CD4-positive, alpha-beta T cell treated with Interferon gamma for 1 hour (primary cell): Measurements from ENCODE around the gene ATXN1.

ENCODE experiments used
- DNase-seq: peaks from one replicate; pipeline ENCODE4 v3.0.0-alpha.2; 2020

ATXN1 gene

DNA sequence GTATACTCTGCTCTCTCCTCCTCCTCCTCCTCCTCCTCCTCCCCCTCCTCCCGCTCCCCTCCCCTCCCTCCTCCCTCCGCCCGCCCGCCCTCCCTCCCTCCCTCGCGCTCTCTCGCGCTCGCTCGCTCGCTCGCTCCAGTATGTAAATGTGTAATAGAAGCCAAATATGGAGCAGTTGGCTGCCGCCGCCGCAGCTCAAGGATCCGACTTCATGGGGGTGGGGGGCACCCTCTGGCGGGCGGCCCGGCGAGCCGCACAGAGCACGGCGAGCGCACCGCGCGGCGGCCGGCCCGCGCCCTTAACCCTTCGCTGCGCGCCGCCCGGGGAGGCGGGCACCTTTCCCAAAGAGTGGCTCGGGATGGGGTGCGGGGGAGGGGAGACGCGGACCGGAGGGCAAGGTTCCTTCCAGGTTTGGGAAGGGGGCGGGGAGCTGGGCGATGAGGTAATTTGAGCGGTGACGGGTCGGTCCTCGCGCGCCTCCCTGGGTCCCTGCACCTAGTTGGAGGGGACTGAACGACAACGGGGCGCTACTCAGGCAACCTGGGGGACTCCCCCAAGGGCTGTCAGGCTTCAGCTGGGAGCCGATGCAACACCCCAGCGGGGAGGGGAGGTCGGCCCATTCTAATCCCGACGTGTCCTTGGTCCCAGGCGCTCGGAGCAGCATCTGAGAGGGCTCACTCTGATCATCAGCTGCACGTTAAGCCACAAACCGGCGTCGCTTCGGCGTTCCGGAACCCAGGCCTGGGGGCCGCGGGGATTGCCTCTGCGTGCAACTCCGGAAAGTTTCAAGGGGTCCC, 409 bp upstream of the ATXN1 start:
- DNase-seq = peak; percentile 88

DNA sequence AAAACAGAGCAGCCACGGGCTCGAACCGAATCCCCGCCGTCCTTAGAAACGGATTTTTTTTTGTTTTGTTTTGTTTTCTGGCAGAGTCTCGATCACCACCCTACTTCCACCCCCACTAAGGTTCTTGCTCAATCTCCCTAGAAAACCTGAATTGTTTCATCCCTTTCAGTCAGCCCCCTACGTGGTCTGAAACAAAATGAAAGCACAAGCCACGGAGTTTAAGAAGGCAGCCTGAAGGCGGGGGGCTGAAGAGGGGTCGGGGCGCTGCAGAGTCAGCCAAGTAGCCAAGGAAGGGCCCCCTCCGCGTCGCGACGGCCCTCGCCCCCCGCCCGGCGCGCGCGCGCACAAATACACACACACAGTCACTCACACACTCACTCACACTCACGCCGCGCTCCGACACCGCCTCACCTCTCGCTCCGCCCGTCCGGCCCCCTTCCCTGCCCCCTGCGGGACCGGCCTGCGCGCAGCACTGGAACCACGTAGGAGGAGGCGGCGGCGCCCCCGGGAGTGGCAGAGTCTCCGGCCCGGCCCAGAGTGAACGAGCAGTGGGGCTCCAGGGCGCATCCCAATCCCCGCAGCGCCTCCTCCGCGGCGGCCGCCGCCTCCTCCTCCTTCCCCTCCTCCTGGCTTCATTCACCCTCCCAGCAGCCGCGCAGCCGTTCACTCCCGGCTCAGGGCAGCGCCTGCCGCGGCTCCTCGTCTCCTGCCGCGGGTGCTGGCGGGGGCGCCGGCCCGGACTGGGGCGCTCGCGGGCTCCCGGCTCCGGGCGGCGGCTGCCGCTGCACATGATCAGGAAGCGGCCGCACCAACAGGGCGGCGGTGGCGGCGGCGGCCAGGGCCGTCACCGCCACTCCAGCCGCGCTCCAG, 1.4 kb downstream of the ATXN1 start:
- peak; percentile 79 for DNase-seq

DNA sequence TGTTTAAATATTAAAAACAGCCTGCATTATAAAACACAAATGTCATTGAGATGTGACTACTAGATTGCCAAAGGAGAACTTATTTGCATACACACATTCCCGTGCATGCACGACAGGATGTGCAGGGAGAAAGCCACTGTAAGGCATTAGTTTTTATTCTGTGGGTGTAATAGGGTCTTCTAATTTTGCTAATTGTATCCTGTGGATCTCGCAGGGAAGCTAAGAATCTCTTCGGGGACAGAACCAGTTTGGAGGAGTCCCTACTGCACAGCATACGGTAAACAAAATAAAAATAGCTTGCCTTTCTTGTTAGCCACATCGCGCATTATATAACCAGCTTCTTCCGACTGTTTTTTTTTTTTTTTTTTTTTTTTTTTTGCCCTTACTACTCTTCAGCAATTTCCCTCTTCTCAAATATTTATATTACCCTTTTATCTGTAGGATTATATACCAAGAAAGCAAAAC, 2.0 kb downstream of the ATXN1 start:
- DNase-seq = no peak

DNA sequence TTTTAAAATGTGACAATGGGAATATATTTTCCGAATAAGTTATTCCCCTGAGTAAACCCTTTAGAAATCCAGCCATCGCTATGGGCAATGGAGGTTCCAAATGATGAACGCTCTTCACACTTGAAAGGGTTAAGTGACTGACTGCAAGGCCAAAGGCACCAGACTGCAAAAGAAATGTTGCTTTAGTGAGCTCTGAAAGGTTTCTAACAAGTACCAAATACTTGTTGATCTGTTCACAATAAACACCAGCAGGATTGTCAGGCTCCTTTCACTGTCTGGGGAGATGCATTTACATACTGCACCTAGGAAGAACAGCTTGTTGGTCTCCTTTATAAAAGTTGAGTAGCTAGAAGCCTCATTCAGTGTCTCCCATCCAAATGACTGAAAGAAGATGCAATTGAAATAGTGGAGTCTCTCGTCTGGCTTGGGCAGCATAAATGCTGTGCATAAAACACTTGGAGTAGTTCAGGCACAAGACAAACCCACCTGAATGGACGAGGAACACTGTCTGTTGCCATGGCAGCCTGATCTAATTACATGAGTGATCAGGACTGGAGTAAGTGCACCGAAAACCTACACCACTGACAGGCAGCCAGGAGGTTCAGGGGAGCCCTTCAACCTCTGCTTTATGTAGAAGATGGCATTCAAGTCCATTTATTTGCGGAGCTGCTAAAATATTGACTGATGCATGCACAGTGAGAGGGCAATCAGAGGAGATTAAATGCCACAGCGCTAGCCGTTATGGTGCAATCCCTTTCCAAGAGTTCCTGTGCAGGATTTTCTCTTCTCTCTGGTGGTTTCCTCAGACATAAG, 2.9 kb downstream of the ATXN1 start:
- peak; percentile 20 for DNase-seq

DNA sequence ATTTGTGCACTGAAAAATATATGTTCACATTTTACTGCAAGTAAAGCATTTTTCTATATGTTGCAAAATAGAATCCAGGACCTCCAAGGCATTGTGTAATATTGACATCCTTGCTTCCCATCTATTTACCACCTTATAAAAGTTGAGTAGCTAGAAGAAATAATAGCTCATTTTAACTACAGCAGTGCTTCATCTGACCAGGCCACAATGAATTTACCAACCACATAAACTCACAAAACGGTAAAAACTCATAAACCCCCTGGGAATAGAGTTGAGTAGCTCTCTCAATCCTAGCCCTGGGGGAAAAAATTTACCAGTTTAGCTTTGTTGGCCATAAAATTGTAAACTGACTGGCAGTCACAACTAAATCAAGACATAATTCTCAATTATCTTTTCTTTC, 3.9 kb downstream of the ATXN1 start:
- no peak for DNase-seq

DNA sequence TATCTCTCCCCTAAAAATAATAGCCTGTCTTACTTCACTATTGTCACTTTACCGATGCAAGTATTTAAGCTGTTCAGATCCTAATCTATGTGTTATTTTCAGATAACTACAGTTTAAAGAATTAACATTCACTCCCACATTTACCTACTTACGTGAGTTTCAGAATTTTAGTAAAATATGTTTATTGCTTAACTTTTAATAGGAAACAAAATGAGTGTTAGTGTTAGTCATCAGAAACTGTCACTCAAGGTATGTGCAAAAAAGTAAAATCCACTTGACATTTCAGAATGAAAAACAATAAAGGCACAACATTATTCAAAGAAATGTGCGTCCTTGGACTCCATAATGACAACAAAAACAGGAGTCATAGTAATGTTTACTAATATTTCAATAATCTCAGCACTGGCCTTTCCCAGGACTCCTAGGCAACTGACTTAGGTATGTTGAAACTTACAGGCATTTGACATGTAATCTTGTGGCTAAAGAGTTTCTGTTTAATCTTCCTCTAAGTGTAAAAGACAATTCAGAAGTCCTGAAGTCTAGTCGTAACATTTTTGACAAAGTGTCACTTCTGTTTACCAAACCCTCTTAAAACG, 4.5 kb downstream of the ATXN1 start:
- no peak for DNase-seq

DNA sequence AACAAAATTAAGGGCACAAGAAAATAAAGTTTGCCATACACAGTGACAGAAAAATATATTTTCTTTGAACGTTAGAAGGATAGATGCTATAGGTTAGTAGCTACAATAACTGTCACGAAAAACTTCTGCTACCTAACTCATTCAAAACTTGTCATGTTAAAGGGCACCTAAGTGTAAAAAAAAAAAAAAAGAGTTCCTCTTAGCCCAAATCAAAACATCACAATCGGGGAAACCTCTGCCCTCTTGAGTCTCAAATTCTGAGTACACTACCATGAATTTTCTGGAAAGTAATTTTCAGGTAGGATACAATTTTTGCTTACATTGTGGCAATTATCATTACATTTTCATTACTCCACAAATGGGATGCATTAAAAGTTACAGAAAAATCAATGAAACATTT, 5.7 kb downstream of the ATXN1 start:
- no peak for DNase-seq

DNA sequence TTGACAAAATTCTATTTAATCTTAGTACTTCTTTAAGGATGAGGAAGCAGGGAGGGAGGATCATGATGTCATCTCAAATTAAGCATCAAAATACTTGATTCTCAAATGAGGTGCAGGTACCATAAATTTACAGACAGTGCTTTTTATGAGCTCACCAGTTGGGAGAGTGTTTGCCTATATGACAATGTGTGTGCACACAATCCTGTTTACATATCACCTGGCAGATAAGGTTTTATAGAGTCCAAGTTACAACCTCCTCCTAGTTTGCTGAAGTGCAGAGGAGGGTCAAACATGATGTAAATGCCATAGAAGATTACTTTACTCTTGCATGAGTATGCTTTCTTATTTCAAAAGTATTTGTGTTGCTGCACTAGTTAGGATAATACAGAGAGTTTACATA, 6.4 kb downstream of the ATXN1 start:
- no peak for DNase-seq

DNA sequence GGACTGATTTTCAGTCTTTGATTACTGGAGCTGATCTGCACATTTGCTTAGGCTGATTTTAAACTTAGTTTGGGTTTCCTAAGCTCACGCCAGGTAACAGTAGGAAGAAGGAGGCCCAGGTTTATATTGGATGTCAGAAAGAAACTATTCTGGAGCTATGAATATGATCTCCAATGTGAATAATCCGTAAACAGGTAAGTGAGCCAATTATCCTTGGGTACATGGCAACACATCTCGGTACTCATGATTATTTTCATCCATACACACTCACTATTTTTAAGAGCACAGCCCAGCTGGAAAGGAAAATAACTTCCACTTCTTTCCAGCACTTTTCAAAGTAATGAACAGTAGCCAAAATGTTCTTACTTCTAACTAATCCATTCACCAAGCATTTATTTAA, 7.0 kb downstream of the ATXN1 start:
- DNase-seq = no peak

DNA sequence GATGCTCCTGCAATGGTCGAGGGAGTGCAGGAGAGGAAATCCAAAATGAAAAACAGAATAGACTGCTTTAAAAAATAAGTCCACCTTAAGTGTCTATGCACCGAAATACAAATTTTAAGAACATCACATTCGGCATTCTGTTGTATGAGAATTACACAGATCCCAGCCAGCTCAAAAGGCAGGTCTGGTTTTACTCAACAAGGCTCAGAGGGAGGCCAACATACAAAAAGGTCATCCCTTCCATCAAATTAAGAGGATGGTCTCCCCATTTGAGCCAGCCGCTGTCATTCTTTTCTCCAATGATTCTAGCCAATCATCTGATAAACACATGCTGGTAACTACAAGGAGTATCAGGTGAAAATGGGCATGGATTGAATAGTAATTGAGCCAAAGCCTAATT, 7.9 kb downstream of the ATXN1 start:
- no peak for DNase-seq

DNA sequence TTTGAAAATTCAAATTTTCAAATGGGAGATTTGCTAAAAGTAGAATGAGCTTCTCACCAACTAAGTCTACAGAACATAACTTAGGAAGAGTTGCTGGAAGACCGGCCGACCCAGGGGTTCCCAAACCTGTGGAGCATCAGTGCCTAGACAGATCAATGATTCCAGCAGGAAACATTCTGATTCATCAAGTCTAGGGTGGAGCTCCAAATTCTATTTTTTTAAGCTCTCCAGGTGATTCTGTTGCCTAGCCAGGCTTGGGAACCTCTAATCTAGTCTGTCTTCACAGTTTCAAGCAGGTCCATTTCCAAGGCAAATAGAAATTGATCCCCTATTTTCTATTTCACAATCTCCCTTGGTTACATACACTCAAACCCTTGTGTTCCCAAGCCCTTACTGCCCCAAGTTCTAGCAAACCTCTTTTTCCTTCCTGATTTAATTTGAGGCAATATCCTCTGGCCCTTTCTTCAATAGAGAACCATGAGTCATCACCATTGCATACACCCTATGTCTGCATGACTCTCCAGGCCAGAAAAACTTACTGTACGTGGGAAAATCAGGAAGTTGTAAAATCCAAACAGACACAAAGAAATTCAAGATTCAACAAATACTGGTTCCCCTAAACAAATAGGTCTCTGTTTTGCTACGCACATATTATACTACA, 8.9 kb downstream of the ATXN1 start:
- no peak for DNase-seq

DNA sequence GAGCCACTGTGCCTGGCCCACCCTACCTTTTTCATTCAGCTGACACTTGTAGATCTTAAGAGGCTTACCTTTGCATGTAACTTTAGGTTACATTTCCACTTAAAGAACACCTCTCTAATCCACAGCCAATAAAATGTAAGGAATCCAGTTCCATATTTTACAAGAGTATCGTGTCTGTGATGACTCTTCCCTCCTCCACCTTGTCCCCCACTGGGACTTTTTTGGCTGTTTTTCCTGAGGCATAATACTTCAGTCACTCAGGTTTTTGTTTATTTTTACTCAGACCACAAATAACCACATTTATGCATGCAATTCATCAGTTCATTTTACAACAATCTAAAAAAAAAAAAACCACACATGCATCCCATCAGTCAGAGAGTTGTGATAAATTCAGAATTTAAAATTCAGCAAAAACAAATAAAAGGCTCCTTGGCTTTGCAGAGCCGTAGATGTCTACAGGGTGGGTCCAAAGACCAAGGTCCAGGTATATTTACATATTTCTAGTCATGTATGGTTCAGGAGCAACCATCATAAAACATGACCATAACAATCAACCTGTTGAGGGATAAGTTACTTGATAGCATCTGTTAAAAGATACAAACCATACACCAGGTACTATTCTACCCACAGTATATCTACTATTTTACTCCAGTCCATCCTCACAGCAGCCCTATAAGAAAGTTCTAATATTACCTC, 9.9 kb downstream of the ATXN1 start:
- DNase-seq = no peak

DNA sequence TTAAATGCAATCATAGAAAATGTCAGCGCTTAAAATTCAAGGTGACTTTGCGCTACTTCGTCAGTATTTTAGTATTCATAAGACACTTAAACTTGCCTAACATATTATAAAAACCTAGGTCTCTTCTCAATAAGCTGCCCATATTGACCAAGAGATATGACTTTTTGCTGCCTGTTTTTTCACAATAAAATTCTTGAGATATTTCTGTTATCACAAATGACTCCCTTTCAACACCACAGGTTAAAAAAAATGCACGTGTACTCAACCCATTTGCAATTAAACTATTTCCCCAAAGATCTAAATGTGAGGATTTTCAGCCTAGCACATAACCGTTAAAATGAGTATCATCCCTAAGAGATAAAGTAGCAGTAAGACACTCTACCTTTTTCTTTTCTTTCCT, 10.7 kb downstream of the ATXN1 start:
- no peak for DNase-seq

DNA sequence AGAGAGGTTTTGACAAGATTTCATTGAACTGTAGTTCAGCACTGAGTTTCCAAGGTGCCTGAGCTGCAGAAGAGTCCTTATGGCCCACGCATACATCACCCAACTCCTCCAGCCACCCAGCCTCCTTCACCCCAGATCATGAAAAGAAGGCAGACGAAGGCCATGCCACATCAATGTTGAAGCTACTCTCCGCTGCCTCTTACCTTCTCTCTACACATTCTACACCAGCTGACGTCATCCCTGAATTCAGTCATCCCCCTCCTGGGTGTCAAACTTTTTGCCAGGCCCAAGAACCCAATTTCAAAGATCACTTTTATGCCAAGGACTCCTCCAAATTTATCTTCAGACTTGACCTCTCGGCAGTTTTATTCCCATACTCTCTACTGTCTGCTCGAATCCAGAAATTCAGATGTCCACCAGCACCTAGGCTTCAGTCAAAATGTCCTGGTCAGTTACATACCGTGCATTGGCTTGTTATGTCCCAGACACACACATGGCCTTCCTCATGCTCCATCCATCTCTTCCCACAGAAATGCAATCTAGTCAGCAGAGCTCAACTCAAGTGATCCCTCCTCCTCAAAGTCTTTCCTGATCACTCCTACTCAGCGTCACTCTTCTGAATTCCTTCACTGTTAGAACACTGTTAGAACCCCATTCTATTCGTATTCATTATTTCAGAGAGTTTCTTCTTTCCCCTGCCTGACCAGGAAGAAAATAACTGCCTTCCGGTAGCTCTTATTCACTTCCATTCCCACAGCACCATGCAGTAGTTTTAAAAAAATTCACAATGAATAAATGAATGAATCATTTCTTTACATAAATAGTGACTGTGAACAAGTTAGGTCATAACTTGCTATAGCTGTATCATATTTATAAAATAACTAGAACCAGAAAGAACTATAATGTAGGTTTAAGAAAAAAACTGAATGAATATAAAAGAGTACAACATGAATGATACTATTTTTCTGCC, 11.5 kb downstream of the ATXN1 start:
- DNase-seq = no peak

DNA sequence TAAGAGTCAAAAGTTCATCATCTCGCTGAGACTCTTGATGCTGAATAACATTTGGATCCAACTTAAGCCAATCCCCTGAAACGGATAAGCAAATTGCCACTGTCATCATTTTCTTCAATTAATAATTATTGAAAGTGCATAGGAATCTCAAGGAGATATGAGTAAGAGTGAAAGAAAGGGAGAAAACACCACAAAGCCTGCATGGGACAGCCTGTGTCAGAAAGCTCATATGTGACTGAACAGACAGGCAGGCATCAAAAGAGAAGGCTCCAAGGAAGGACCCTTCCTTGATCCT, 13.3 kb downstream of the ATXN1 start:
- no peak for DNase-seq

DNA sequence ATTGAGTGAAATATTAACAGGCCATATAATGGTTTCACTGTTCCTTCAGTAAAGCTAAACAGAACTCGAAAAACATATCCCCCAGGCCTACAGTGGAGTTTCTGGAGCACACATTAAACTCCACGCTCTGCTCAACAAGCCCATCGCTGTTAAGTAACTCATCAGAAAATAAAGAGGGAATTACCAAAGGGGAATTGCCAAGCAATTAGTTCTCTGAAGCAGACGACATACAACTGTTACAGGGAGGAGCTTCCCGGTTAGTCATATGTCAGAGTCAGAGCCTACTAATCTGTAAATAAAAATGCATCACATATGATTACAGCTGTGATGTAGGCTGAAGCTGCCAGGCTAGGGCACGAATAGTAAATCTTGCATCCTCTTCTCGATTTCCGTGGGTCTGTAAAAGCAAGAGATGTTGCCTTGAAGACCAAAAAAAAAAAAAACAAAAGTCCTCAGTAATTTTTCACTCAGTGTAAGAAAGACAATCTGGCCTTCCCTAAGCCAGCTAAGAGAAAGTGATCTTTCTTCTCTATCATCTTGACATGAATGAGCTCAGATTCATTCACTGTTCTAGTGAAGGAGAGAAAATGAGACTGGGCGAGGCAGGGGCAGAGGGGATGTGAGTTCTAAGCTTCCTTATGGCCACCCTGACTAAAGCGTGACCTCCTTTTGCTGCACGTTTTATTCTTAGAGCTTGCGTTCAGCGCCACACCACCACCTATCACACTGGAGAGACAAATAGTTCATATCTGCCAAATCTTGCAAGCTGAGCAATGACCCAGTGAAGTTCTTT, 13.8 kb downstream of the ATXN1 start:
- DNase-seq = no peak

DNA sequence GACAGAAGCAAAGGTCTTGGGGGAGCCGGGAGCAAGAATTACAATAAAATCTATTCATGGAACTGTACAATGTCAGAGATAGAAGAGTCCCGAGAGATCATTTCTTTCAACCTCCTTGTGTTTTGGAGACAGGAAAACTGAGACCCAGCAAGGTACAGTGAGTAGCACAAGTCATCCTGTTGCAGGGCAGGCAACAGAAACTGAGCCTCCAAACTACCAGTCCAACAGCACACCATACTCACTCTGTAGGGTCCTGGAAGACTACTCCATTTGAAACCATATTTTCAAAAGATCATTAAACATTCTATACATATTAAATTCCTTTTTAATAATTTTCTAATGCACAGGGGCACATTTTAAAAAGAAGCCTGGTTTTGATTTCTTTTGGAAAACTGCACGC, 14.4 kb downstream of the ATXN1 start:
- no peak for DNase-seq

DNA sequence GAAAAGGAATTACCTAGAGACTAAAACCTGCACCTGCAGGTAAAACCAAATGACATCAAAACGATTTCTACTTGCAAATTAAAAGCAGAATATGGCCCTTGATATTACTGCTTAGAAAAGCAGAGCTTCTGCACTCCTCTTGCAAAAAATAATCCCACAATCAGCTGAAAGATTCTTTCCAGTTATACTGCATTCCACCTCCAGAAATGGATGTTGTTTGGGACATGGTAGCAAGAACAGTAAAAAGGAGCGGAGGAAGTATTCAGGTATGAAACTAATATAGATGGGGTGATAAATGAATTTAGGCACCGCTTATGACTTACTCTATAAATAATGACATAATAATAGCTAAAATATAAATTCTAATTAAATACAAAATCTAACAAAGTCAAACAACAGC, 14.9 kb downstream of the ATXN1 start:
- no peak for DNase-seq

DNA sequence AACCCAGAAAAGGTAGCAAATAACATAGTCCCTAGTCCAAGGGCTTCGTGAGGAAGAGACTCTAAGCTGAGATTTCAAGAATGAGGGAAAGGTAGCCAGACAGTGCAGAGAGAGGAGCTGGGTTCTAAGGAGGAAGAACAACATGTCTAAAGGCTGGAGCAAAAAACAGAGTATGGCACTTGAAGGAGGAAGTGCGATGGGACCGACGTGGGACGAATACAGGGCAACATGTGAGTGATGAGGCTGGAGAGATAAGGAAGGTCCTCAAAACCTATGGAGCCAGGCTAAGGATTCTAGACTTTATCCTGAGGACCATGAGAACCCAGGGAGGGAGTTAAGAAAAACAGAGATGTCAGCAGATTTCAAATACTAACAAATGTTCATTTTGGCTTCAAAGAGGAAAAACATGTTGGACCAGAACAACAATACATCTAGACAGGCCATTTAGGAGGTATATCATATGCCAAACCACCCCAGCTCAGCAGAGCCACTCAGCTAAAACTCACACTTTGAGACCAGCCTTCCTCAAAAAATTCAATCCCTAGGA, 17.5 kb downstream of the ATXN1 start:
- no peak for DNase-seq

DNA sequence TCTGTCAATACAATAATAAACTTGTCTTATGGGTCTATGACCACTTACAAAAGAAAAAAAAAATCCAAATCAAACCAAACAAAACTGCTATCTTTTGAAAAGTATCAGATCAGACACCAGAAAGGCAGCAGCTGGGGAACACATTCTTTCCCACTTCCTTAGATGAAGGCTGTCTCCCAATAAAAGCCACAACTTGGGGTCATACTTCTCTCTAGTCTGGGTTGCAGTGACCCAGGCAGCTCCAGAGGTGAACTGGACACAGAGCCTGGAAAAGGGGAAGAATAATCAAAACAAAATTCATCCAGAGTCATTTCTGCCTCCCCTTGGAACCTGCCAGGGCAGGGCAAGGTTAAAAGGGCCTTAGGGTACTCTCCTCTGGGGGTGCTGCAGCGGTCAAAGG, 19.1 kb downstream of the ATXN1 start:
- no peak for DNase-seq
